HG03139 (cell line): ENCODE results near the gene ICAM3.

Experiments used
- ATAC-seq: cut with Tn5 transposase; IDR thresholded peaks from one replicate; pipeline ENCODE4 v1.9.1; 2021; ENCODE audit not compliant: unreplicated experiment

ICAM3 gene

DNA sequence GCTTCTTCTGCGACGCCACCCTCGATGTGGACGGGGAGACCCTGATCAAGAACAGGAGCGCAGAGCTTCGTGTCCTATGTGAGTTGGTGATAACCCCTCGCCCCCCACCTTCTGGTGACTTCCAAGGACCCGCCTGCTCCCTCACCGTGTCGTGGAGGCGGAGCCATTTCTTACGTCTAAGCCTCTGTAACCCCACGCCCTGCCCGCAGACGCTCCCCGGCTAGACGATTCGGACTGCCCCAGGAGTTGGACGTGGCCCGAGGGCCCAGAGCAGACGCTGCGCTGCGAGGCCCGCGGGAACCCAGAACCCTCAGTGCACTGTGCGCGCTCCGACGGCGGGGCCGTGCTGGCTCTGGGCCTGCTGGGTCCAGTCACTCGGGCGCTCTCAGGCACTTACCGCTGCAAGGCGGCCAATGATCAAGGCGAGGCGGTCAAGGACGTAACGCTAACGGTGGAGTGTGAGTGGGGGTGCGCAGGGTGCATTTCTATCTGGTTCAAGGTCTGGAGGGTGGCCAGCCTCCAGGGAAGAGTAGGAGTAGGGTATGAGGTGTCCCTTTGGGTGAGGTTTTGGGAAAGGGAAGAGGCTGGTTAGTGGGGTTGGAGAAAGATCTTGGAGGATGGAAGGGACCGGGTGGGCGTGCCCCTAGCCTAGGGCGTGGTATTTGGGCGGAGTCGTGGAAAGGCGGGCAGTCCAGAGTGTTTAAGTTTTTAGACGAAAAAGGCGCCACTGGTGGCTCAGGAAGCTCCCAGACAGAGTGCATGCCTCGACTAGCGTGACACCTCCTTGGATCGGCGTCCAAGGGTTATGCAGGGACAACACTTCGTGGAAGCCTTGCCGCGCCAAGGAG, 46.4 kb downstream of the ICAM3 start:
- no peak for ATAC-seq

DNA sequence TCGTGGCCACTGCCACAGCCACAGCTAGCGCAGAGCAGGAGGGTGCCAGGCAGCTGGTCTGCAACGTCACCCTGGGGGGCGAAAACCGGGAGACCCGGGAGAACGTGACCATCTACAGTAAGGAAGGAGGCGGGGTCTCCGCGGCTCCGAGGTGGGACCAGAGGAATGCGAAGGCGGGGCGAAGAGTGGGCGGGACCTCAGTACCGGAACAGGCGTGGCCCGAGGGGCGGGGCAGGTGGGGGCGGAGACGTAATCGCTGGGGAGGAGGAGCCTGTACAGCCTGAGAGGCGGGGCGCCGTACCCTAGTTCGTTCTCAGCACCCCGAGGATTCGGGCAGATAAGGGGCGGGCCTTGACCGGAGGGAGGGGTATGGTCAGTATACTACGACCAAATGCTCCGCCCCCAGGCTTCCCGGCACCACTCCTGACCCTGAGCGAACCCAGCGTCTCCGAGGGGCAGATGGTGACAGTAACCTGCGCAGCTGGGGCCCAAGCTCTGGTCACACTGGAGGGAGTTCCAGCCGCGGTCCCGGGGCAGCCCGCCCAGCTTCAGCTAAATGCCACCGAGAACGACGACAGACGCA, 47.1 kb downstream of the ICAM3 start:
- peak; percentile 43 for ATAC-seq

DNA sequence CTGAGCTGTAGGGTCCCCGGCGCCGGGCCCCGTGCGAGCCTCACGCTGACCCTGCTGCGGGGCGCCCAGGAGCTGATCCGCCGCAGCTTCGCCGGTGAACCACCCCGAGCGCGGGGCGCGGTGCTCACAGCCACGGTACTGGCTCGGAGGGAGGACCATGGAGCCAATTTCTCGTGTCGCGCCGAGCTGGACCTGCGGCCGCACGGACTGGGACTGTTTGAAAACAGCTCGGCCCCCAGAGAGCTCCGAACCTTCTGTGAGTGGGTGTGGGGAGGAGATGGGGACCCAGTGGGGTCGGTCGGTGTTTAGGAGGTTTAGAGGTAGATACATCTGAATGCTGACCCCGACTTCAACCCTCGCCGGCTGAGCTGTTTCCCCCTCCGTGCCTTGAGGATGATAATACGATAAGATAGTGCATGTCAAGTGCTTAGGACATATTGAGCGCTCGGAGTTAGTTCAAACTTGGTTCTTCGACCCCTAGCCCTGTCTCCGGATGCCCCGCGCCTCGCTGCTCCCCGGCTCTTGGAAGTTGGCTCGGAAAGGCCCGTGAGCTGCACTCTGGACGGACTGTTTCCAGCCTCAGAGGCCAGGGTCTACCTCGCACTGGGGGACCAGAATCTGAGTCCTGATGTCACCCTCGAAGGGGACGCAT, 47.7 kb downstream of the ICAM3 start:
- ATAC-seq: no peak

DNA sequence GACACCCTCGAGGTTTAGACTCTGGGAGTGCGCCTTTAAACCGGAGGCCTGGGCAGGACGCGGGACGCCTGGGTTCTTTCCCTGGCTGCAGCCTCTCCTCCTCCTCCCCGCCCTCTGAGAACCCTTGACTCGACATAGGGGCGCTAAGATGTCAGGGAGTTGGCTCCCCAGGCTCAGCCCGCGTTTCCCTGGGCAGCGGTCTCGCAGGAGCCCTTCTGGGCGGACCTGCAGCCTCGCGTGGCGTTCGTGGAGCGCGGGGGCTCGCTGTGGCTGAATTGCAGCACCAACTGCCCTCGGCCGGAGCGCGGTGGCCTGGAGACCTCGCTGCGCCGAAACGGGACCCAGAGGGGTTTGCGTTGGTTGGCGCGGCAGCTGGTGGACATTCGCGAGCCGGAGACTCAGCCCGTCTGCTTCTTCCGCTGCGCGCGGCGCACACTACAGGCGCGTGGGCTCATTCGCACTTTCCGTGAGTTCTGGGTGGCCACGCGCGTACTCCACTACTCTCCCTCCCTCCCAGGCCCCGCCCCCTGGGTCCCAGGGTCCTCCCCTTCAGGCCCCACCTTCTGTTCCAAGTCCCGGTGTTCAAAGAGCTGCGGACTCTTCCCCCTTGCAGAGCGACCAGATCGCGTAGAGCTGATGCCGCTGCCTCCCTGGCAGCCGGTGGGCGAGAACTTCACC, 48.4 kb downstream of the ICAM3 start:
- ATAC-seq: no peak

DNA sequence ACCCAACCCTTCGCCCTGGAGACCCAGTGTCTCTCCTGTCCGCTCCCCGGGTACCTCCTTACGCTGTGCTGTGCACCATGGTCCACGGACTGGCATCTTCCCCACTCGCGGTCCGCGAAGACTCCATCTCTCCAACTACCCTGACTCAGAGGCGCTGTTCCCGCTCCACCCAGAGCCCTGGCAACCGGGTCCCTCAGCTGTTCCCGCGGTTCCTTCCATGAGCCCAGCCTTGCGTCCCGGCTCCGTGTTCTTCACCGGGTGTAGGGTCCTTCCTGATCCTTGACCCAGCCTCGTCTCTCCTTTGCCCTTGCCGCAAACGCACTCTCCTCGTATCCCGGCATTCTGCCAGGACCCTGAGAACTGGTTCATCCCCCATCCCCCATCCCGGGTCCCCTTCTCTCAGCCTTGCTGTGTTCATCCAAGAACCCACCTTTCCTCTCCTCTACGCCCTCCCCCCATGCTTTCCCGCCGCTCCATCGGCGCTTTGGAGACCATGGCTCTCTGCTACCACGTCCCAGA, 49.0 kb downstream of the ICAM3 start:
- no peak for ATAC-seq

DNA sequence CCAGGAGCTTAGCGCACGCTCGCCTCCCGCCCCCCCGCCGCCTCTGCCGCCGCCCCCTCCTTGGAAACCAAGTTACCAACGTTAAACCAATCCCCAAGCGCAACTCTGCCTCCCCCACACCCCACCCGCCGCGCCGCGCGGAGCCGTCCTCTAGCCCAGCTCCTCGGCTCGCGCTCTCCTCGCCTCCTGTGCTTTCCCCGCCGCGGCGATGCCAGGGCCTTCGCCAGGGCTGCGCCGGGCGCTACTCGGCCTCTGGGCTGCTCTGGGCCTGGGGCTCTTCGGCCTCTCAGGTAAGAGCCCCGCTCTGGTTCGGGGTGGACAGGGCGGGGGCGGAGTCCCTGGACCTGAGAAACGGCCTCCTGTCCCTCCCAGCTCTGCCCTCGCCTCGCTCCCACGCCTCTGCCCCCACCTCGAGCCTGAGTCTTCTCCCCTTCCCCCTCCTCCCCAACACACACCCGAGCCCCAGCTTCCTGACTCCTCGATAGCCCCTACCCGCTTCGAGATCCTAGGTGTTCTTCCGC, 49.5 kb downstream of the ICAM3 start, which contains the start of gene ICAM5:
TSS of gene ICAM5 (plus strand) at position 117 of the 521 bp plus-strand sequence. CDS start at position 209, 92 bp downstream.
- ATAC-seq: no peak

DNA sequence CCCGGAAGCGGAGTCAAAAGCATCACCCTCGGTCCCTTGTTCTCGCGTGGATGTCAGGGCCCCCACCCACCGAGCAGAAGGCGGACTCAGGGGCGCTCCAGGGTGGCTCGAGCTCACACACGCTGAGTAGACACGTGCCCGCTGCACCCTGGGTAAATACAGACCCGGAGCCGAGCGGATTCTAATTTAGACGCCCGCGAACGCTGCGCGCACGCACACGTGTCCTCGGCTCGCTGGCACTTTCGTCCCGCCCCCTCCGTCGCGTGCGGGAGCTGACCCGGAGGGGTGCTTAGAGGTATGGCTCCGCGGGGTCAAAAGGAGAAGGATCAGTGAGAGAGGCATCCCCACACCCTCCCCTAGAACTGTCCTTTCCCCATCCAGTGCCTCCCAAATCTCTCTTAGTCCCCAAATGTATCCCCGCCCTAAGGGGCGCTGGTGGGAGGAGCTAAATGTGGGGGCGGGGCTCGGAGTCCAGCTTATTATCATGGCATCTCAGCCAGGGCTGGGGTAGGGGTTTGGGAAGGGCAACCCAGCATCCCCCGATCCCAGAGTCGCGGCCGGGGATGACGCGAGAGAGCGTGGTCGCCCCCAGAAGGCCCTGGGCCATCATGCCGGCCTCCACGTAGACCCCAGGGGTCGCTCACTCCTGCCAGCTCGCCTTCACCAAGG, 50.1 kb downstream of the ICAM3 start:
- ATAC-seq: no peak

DNA sequence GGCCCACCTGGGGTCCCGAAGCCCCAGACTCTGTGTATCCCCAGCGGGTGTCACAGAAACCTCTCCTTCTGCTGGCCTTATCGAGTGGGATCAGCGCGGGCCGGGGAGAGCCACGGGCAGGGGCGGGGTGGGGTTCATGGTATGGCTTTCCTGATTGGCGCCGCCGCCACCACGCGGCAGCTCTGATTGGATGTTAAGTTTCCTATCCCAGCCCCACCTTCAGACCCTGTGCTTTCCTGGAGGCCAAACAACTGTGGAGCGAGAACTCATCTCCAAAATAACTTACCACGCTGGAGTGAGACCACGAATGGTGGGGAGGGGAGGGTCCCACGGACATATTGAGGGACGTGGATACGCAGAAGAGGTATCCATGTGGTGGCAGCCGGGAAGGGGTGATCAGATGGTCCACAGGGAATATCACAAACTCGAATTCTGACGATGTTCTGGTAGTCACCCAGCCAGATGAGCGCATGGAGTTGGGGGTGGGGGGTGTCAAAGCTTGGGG, 50.7 kb downstream of the ICAM3 start:
- no peak for ATAC-seq

DNA sequence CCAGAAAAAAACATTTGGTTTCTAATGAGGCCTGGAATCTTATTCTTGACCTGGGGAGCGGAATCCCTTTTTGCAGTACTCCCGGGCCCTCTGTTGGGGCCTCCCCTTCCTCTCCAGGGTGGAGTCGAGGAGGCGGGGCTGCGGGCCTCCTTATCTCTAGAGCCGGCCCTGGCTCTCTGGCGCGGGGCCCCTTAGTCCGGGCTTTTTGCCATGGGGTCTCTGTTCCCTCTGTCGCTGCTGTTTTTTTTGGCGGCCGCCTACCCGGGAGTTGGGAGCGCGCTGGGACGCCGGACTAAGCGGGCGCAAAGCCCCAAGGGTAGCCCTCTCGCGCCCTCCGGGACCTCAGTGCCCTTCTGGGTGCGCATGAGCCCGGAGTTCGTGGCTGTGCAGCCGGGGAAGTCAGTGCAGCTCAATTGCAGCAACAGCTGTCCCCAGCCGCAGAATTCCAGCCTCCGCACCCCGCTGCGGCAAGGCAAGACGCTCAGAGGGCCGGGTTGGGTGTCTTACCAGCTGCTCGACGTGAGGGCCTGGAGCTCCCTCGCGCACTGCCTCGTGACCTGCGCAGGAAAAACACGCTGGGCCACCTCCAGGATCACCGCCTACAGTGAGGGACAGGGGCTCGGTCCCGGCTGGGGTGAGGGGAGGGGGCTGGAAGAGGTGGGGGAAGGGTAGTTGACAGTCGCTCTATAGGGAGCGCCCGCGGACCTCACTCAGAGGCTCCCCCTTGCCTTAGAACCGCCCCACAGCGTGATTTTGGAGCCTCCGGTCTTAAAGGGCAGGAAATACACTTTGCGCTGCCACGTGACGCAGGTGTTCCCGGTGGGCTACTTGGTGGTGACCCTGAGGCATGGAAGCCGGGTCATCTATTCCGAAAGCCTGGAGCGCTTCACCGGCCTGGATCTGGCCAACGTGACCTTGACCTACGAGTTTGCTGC, 52.4 kb downstream of the ICAM3 start, which contains the start of gene ICAM4:
TSS of gene ICAM4 (plus strand) at position 153 of the 935 bp plus-strand sequence. CDS start at position 211, 58 bp downstream.
- no peak for ATAC-seq

DNA sequence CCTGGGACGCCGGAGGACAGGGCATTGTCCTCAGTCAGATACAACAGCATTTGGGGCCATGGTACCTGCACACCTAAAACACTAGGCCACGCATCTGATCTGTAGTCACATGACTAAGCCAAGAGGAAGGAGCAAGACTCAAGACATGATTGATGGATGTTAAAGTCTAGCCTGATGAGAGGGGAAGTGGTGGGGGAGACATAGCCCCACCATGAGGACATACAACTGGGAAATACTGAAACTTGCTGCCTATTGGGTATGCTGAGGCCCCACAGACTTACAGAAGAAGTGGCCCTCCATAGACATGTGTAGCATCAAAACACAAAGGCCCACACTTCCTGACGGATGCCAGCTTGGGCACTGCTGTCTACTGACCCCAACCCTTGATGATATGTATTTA, 54.0 kb downstream of the ICAM3 start:
- ATAC-seq: no peak

DNA sequence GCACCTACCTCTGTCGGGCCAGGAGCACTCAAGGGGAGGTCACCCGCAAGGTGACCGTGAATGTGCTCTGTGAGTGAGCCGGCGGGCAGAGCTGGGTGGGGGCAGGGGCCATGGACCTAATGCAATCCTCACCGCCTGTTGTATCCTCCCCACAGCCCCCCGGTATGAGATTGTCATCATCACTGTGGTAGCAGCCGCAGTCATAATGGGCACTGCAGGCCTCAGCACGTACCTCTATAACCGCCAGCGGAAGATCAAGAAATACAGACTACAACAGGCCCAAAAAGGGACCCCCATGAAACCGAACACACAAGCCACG, 54.5 kb downstream of the ICAM3 start:
- no peak for ATAC-seq

DNA sequence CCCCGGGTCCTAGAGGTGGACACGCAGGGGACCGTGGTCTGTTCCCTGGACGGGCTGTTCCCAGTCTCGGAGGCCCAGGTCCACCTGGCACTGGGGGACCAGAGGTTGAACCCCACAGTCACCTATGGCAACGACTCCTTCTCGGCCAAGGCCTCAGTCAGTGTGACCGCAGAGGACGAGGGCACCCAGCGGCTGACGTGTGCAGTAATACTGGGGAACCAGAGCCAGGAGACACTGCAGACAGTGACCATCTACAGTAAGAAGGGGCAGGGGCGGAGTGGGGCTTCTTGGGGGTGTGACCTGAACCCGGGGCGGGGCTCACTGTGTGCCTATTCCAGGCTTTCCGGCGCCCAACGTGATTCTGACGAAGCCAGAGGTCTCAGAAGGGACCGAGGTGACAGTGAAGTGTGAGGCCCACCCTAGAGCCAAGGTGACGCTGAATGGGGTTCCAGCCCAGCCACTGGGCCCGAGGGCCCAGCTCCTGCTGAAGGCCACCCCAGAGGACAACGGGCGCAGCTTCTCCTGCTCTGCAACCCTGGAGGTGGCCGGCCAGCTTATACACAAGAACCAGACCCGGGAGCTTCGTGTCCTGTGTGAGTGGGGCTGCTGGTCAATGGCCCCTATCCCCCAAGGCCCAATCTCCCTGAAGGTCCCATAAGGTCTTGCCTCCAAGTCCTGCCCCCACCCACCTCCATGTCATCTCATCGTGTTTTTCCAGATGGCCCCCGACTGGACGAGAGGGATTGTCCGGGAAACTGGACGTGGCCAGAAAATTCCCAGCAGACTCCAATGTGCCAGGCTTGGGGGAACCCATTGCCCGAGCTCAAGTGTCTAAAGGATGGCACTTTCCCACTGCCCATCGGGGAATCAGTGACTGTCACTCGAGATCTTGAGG, 55.1 kb downstream of the ICAM3 start:
- no peak for ATAC-seq
